ENCODE data around the gene MCF2L2.

The MCF2L2 gene

DNA sequence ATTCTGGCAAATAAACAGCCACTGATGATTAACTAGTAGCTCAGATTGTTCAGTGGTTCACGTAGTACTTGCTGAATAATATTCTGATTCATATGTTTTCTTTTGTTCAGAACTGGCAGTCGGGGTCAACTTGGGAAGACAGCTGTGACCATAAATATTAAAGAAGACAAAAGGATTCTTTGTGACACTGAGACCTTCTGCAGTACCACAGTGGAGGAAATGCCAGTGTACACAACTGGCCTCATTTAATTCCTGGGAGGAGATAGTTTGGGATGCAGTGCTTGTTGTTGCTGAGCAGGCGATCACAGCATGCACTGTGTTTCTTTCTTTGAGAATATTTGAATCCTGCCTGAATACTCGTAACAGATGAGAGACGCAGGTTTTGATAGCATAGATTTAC, 26.7 kb upstream of the MCF2L2 start:
- Histone ChIP-seq H3K4me1 (ENCODE audit: control insufficient read depth in 1 of 2, insufficient read depth in 1 of 2, low read depth in 1 of 2, low read length in 1 of 2) (no peaks in the 10 kb centered on the region), H3K27me3 (no peaks in the 10 kb centered on the region), H3K36me3 (peaks cover 4% of the 10 kb centered on the region), H3K4me3 (ENCODE audit: low read depth in 1 of 2, low read length in 1 of 2) (no peak overlapping the region), H3K27ac (no peak overlapping the region), H3K9me3 (no peaks in the 10 kb centered on the region)
- TF ChIP-seq, protein P1, sequence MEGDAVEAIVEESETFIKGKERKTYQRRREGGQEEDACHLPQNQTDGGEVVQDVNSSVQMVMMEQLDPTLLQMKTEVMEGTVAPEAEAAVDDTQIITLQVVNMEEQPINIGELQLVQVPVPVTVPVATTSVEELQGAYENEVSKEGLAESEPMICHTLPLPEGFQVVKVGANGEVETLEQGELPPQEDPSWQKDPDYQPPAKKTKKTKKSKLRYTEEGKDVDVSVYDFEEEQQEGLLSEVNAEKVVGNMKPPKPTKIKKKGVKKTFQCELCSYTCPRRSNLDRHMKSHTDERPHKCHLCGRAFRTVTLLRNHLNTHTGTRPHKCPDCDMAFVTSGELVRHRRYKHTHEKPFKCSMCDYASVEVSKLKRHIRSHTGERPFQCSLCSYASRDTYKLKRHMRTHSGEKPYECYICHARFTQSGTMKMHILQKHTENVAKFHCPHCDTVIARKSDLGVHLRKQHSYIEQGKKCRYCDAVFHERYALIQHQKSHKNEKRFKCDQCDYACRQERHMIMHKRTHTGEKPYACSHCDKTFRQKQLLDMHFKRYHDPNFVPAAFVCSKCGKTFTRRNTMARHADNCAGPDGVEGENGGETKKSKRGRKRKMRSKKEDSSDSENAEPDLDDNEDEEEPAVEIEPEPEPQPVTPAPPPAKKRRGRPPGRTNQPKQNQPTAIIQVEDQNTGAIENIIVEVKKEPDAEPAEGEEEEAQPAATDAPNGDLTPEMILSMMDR (IDR thresholded peaks at IDR 0.05), result no peak

DNA sequence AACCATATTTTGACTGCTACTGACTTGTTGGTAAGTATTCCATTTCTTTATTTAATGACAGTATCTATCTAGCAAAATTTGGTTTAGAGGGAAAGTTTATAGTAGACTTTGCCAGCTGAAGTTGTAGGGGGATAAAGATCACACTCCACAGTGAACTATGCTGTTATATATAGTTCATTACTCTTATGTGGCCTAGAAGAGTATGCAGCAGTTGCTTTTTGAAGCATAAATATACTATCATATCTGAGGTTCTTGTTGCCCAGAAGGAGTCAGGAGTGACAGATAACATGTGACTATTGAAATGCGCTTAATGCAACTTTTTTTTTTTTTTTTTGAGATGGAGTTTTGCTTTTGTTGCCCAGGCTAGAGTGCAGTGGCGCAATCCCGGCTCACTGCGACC, 25.6 kb upstream of the MCF2L2 start:
- Histone ChIP-seq H3K27ac (no peak overlapping the region), H3K27me3 (no peaks in the 10 kb centered on the region), H3K9me3 (no peaks in the 10 kb centered on the region), H3K36me3 (peaks cover 4% of the 10 kb centered on the region), H3K4me1 (ENCODE audit: control insufficient read depth in 1 of 2, insufficient read depth in 1 of 2, low read depth in 1 of 2, low read length in 1 of 2) (no peaks in the 10 kb centered on the region), H3K4me3 (ENCODE audit: low read depth in 1 of 2, low read length in 1 of 2) (no peak overlapping the region)
- TF ChIP-seq, protein P1 (IDR thresholded peaks at IDR 0.05), result no peak

DNA sequence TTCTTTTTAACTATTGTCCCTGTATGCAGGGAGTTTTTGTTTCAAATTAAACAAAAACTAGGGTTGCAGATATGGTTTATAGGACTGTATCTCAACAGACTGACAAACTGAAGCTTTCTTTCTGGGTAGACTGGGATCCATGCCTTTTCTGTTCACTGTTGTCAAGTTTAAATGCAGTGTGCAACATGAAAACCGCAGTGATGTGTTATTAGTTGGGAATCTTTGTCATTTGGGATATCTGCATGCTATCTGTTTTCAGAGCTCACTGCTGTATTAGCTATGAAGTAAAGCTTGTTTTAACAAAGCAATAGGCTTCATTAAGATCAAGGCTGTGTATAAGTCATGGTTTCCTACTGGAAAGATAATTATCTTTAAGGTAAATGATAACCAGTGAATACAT, 21.4 kb upstream of the MCF2L2 start:
- Histone ChIP-seq H3K4me1 (ENCODE audit: control insufficient read depth in 1 of 2, insufficient read depth in 1 of 2, low read depth in 1 of 2, low read length in 1 of 2) (peaks cover 4 to 13% of the 10 kb centered on the region in 2 experiments), H3K36me3 (peaks cover under 1% of the 10 kb centered on the region), H3K27me3 (no peaks in the 10 kb centered on the region), H3K27ac (no peak overlapping the region), H3K9me3 (no peaks in the 10 kb centered on the region), H3K4me3 (ENCODE audit: low read depth in 1 of 2, low read length in 1 of 2) (no peak overlapping the region)
- TF ChIP-seq, protein P1 (IDR thresholded peaks at IDR 0.05), result no peak

DNA sequence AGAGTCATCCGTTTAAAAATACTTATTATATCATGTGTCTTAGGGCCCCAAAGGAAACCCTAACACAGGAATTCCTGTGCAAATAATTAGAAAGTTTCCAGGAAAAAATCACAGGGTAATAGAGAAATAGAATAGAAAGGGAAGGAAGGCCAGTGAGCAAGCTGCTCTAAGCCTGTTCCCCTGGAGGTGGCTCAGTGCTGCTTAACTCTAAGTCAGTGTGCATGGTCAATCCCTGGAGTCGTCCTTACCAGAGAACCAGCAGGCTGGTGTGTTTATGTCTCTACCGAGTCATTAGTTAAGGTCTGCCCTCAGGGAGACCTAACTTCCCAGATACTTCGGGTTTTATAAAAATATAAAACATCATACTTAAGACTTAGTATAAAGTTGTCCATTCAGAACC, 21.0 kb upstream of the MCF2L2 start:
- Histone ChIP-seq H3K27ac (no peak overlapping the region), H3K27me3 (no peaks in the 10 kb centered on the region), H3K36me3 (no peaks in the 10 kb centered on the region), H3K4me1 (ENCODE audit: control insufficient read depth in 1 of 2, insufficient read depth in 1 of 2, low read depth in 1 of 2, low read length in 1 of 2) (peaks cover 4 to 13% of the 10 kb centered on the region in 2 experiments), H3K4me3 (ENCODE audit: low read depth in 1 of 2, low read length in 1 of 2) (no peak overlapping the region), H3K9me3 (no peaks in the 10 kb centered on the region)
- TF ChIP-seq, protein P1 (IDR thresholded peaks at IDR 0.05), result no peak

DNA sequence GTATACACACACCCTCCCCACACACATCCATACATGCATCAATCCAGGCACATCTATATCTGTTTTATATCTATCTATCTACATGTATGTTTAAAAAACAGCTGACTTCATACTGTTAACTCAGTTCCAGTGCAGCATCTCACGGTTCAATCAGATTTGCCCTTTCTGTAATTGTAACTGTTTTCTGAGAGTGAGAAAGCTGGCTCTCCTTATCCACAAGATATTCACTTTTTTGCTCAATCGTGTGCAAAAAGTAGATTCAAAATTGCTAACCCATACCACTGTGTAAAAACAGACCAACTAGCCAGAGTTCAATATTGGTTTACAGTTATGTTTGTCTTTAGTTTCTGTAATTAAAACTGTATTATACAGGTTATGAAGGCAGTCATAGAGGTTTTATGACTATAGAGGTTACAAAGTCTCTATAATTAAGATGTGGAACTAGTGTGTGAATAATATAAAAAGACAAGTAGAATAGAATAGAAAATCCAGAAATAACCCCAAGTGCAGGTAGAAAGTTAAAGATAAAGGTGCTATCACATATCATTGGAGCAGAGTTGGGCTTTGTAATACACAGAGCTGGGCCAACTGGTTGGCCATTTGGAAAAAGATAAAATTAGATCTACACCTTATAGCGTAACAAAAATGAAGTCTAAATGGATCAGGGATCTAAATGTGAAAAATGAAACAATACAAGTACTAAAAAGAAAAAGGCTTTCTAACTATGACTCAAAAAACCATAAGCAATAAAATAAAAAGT, 20.1 kb upstream of the MCF2L2 start:
- no peaks in the 10 kb centered on the region for H3K27me3 ChIP-seq
- TF ChIP-seq, protein P1 (IDR thresholded peaks at IDR 0.05), result no peak
- H3K4me1 ChIP-seq (ENCODE audit: control insufficient read depth in 1 of 2, insufficient read depth in 1 of 2, low read depth in 1 of 2, low read length in 1 of 2), result peaks cover 4 to 13% of the 10 kb centered on the region in 2 experiments
- H3K4me3 ChIP-seq (ENCODE audit: low read depth in 1 of 2, low read length in 1 of 2), result no peak overlapping the region
- no peaks in the 10 kb centered on the region for H3K36me3 ChIP-seq
- H3K9me3 ChIP-seq, result peaks cover 5% of the 10 kb centered on the region
- no peak overlapping the region for H3K27ac ChIP-seq
